ENCODE measurements around the gene SSNA1. TPM values are rescaled to one million over a fixed set of nuclear protein-coding genes. Genes with fewer than 3 reads are reported as not detected.

The SSNA1 gene
- polyA plus RNA-seq, 1 donor from 2014 or later, result 170 TPM

- Histone ChIP-seq H3K9ac (ENCODE audit: low read length) (peak overlapping the region; percentile 85), H3K36me3 (ENCODE audit: insufficient read depth, low read length) (no peaks in the 10 kb centered on the region), H2AFZ (ENCODE audit: low read depth, low read length) (no peak overlapping the region), H3K9me3 (ENCODE audit: low read length) (no peaks in the 10 kb centered on the region), H3K4me3 (ENCODE audit: low read length) (peak overlapping the region; percentile 98), H3K27ac (ENCODE audit: low read length) (peak overlapping the region; percentile 76), H4K20me1 (ENCODE audit: insufficient read depth) (no peaks in the 10 kb centered on the region), H3K27me3 (ENCODE audit: insufficient read depth, low read depth, low read length) (no peaks in the 10 kb centered on the region), H3K9me2 (ENCODE audit: insufficient read depth, low read length) (no peaks in the 10 kb centered on the region), H3K79me2 (replicated peaks; ENCODE audit: insufficient read depth, low read length) (peaks cover 14% of the 10 kb centered on the region), H3K4me2 (ENCODE audit: low read length) (peak overlapping the region; percentile 91), H3F3A (ENCODE audit: insufficient read depth, low read length, poor library complexity, severe bottlenecking) (no peaks in the 10 kb centered on the region)
- TF ChIP-seq SMC3 (conservative IDR thresholded peaks at IDR 0.05; ENCODE audit: poor library complexity) (no peak), RAD21 (conservative IDR thresholded peaks at IDR 0.05) (no peak), EZH2 (IDR thresholded peaks at IDR 0.05; ENCODE audit: borderline replicate concordance, insufficient read depth, low read length, poor library complexity, severe bottlenecking) (no peak), REST (IDR thresholded peaks at IDR 0.05; ENCODE audit: borderline replicate concordance) (no peak), CTCF (IDR thresholded peaks at IDR 0.05; ENCODE audit: poor library complexity, severe bottlenecking) (no peak), MXI1 (conservative IDR thresholded peaks at IDR 0.05; ENCODE audit: poor library complexity, severe bottlenecking) (no peak)
Measured at GRCh38 chr9:137189297-137190295, 1.1 kb downstream of the SSNA1 start.

GRCh38 chr9:137190315-137190856 is 1.9 kb downstream of the SSNA1 start:
- Histone ChIP-seq H3K9me3 (ENCODE audit: low read length) (no peaks in the 10 kb centered on the region), H3K4me2 (ENCODE audit: low read length) (no peak overlapping the region), H3K36me3 (ENCODE audit: insufficient read depth, low read length) (no peaks in the 10 kb centered on the region), H3K79me2 (replicated peaks; ENCODE audit: insufficient read depth, low read length) (peaks cover 14% of the 10 kb centered on the region), H3K9me2 (ENCODE audit: insufficient read depth, low read length) (no peaks in the 10 kb centered on the region), H2AFZ (ENCODE audit: low read depth, low read length) (no peak overlapping the region), H3K9ac (ENCODE audit: low read length) (no peak overlapping the region), H3K27me3 (ENCODE audit: insufficient read depth, low read depth, low read length) (no peaks in the 10 kb centered on the region), H4K20me1 (ENCODE audit: insufficient read depth) (no peaks in the 10 kb centered on the region), H3K4me3 (ENCODE audit: low read length) (peak overlapping the region; percentile 98), H3K27ac (ENCODE audit: low read length) (no peak overlapping the region), H3F3A (ENCODE audit: insufficient read depth, low read length, poor library complexity, severe bottlenecking) (no peaks in the 10 kb centered on the region)
- TF ChIP-seq EP300 (conservative IDR thresholded peaks at IDR 0.05; ENCODE audit: poor library complexity, severe bottlenecking), result no peak
- TF ChIP-seq SMC3 (conservative IDR thresholded peaks at IDR 0.05; ENCODE audit: poor library complexity), result no peak
- TF ChIP-seq REST (IDR thresholded peaks at IDR 0.05; ENCODE audit: borderline replicate concordance), result no peak
- TF ChIP-seq TAF1 (IDR thresholded peaks at IDR 0.05; ENCODE audit: low read depth), result no peak
- TF ChIP-seq CTCF (IDR thresholded peaks at IDR 0.05; ENCODE audit: poor library complexity, severe bottlenecking), result no peak
- no peak for TF ChIP-seq POLR2AphosphoS5 (IDR thresholded peaks at IDR 0.05)
- no peak for TF ChIP-seq MXI1 (conservative IDR thresholded peaks at IDR 0.05; ENCODE audit: poor library complexity, severe bottlenecking)
- TF ChIP-seq RAD21 (conservative IDR thresholded peaks at IDR 0.05), result no peak
- TF ChIP-seq EZH2 (IDR thresholded peaks at IDR 0.05; ENCODE audit: borderline replicate concordance, insufficient read depth, low read length, poor library complexity, severe bottlenecking), result no peak

Measured in neural cell (in vitro differentiated cells).